Pancreas (tissue), 10 donors: ENCODE measurements around the gene CXXC4. TPM values are rescaled to one million over a fixed set of nuclear protein-coding genes. Genes with fewer than 3 reads are reported as not detected.

ENCODE experiments used
- ATAC-seq, 4 donors: fragments of 200-7000 bp; cut with Tn5 transposase; one replicate each; pipeline versions ENCODE4 v1.8.0 to v1.9.1; 2020; ENCODE audit warnings: mild to moderate bottlenecking in 4 of 4, moderate library complexity in 4 of 4
- DNase-seq, 6 donors: peaks; one replicate each; pipeline ENCODE4 v3.0.0-alpha.2; 2020
- FAIRE-seq: peaks from 2 replicates; lab custom pipeline; 2012; peaks lifted over from hg19 to GRCh38; lab: Jason Lieb, UNC
- H3K27ac ChIP-seq, 4 donors: fragments of 200-600 bp; sonication (generic); 1 replicate in 3 of 4; 2 replicates in 1 of 4; pipeline versions ENCODE4 v1.5.0 to v1.8.0; 2020
- H3K27me3 ChIP-seq, 4 donors: fragments of 200-600 bp; one replicate each; pipeline ENCODE4 v1.8.0; 2021
- H3K36me3 ChIP-seq, 3 donors: fragments of 200-600 bp; sonication (generic) in 1 of 3; one replicate each; pipeline versions ENCODE4 v1.5.0 to v1.8.0; 2020 to 2021
- H3K4me1 ChIP-seq, 3 donors: fragments of 200-600 bp; one replicate each; pipeline ENCODE4 v1.8.0; 2021
- H3K4me3 ChIP-seq, 4 donors: fragments of 200-600 bp; sonication (generic) in 2 of 4; one replicate each; pipeline versions ENCODE4 v1.5.0 to v1.8.0; 2020 to 2021
- H3K9me3 ChIP-seq, 4 donors: fragments of 200-600 bp; one replicate each; pipeline ENCODE4 v1.8.0; 2021
- WGBS, 2 donors: extraction: QIAGEN DNeasy Blood & Tissue Kit; methylation state at CpG; one replicate each; pipeline ENCODE4 v1.1.7; 2013; 5-methylcytosine and 5-hydroxymethylcytosine counted together
- intact Hi-C, 3 donors: fragments of 100-400 bp; cut with DNase I; formaldehyde crosslinking; loops; one replicate each; pipeline versions ENCODE4 v1.11.1 to v1.14.2; 2022
- polyA plus RNA-seq, 2 donors: library from polyadenylated mRNA; stranded (reverse); fragments of 200-250 nt; gene quantifications; one replicate each; pipeline ENCODE4 v1.2.3, GENCODE V29; 2013
- total RNA-seq, 6 donors: library from RNA; stranded (reverse); fragmentation: NEBNext Ultra II Directional in 4 of 6; extraction: Animal tissue kit (Norgen Biotek cat#: 25700) in 4 of 6; gene quantifications; one replicate each; pipeline versions ENCODE4 v1.2.1 to v1.2.4, GENCODE V29; 2021 to 2023
- TF ChIP-seq, protein P1 (sequence below), 4 donors: fragments of 200-600 bp; sonication (generic) in 3 of 4; IDR thresholded peaks; one replicate each; pipeline versions ENCODE4 v1.5.0 to v1.8.0; 2021; ENCODE audit warnings: antibody characterized with exemption in 4 of 4
- donor health status: healthy with polysubstance abuse.
- donor health status: DM: no; HTN: no; CAD: no; lungs with moderate emphysema.
- donor health status: DM: no; HTN: no; CAD: no.
- donor health status: control.
- donor health status: control.
- donor health status: Bipolar disorder and iron deficiency.
- donor health status: DM: yes; HTN: yes; CAD: no.
- donor health status: DM: no; HTN: no; CAD: no.
- donor health status: DM: no; HTN: no; CAD: no.
- donor health status: DM: yes; HTN: yes; CAD: no.

CXXC4 gene
- total RNA-seq (1 to 10 TPM; 1.6 to 5.9 (median 3.7) TPM), polyA plus RNA-seq (1 to 10 TPM; 1.9 to 3.5 TPM)

DNA sequence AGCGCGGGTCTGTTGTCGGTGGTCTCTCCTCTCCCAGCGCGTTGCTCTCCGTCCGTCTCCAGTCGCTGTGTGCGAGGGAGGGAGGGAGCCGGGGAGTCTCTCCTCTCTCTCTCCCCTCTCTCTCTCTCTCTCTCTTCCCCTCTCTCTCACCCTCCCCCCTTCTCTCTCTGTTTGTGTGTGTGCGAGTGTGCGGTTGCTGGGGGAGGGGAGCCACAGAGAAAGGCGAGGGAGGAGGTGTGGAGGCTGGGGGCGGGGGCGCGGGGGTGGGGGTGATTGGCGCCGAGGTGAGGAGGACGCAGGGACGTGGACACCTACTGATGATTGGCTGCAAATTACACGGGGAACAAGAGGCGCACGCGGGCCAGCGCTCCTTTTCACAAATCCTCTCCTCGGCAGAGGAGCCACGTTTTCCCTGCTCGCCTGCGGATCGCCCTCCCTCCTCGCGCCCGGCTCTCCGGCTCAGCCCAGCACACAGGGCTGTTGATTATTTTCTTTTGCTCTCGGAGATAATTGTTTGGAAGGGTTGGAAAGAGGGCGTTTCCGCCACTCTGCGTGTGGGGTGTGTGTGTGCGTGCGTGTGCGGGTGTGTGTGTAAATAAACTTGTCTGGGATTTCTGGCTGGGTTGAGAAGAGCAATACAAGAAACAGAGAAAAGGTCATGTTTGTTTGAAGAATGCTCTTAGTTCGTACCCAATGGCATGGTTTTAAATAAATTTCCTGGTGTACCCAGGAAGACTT is at the start of gene CXXC4:
Gene CXXC4, minus strand, starts transcription at position 73 of the 738 bp plus-strand sequence. CDS start 3,092 bp downstream, outside the sequence.
- DNase-seq = peak; percentile 72 to 87 (median 80)
- Histone ChIP-seq H3K4me1 (peaks cover 14 to 40% (median 22%) of the 10 kb centered on the region in 3 donors), H3K9me3 (no peaks in the 10 kb centered on the region), H3K27me3 (no peaks in the 10 kb centered on the region), H3K36me3 (no peaks in the 10 kb centered on the region), H3K4me3 (peak within 1 kb of the TSS; percentile 18 to 60 (median 32)), H3K27ac (peak within 1 kb of the TSS; percentile 54 to 92 (median 76))
- peak; percentile 60 to 79 (median 77) for ATAC-seq
- TF ChIP-seq, protein P1, sequence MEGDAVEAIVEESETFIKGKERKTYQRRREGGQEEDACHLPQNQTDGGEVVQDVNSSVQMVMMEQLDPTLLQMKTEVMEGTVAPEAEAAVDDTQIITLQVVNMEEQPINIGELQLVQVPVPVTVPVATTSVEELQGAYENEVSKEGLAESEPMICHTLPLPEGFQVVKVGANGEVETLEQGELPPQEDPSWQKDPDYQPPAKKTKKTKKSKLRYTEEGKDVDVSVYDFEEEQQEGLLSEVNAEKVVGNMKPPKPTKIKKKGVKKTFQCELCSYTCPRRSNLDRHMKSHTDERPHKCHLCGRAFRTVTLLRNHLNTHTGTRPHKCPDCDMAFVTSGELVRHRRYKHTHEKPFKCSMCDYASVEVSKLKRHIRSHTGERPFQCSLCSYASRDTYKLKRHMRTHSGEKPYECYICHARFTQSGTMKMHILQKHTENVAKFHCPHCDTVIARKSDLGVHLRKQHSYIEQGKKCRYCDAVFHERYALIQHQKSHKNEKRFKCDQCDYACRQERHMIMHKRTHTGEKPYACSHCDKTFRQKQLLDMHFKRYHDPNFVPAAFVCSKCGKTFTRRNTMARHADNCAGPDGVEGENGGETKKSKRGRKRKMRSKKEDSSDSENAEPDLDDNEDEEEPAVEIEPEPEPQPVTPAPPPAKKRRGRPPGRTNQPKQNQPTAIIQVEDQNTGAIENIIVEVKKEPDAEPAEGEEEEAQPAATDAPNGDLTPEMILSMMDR (IDR thresholded peaks at IDR 0.05) = no peak
- WGBS, 2 donors = 1 to 2% methylated on average over 30 to 41 of the region's 42 CpGs
- FAIRE-seq = no peak
- intact Hi-C loops = no loop called here

DNA sequence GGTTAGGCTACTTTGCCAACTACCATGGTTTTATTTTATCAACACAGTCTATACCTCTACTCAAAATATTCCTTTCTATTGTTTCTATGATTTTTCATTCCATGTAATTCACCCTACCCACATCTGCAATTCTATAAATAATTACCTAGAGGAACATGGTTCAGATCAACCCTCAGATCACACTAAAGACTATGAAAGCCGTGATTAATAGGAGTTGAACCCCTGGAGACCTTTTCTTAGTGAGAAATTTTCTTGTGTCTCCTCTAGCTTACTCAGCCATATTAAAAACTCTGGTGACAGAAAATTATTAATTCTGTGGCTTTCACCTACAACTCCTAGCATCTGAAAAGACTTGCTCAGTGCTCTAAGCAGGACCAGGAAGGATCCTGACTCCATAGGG is 38.5 kb upstream of the CXXC4 start:
- DNase-seq = no peak
- Histone ChIP-seq H3K27ac (no peak overlapping the region), H3K27me3 (peaks cover 0 to 4% (median 0%) of the 10 kb centered on the region in 4 donors), H3K4me1 (no peaks in the 10 kb centered on the region), H3K4me3 (no peak overlapping the region), H3K36me3 (no peaks in the 10 kb centered on the region), H3K9me3 (no peaks in the 10 kb centered on the region)
- 71 to 80% methylated on average over 1 of the region's 1 CpG for WGBS, 2 donors
- no peak for FAIRE-seq
- intact Hi-C loops = no loop called here
- ATAC-seq = no peak
- TF ChIP-seq, protein P1 (IDR thresholded peaks at IDR 0.05) = no peak

GRCh38 chr4:104532677-104533076 is 38.0 kb upstream of the CXXC4 start:
- H3K4me1 ChIP-seq = no peaks in the 10 kb centered on the region
- no peak for DNase-seq
- no peak overlapping the region for H3K4me3 ChIP-seq
- H3K27me3 ChIP-seq = peaks cover 0 to 4% (median 0%) of the 10 kb centered on the region in 4 donors
- FAIRE-seq = no peak
- no peaks in the 10 kb centered on the region for H3K36me3 ChIP-seq
- intact Hi-C loops = no loop called here
- 81 to 91% methylated on average over 2 of the region's 2 CpGs for WGBS, 2 donors
- TF ChIP-seq, protein P1 (IDR thresholded peaks at IDR 0.05) = no peak
- H3K9me3 ChIP-seq = no peaks in the 10 kb centered on the region
- no peak for ATAC-seq
- H3K27ac ChIP-seq = no peak overlapping the region

DNA sequence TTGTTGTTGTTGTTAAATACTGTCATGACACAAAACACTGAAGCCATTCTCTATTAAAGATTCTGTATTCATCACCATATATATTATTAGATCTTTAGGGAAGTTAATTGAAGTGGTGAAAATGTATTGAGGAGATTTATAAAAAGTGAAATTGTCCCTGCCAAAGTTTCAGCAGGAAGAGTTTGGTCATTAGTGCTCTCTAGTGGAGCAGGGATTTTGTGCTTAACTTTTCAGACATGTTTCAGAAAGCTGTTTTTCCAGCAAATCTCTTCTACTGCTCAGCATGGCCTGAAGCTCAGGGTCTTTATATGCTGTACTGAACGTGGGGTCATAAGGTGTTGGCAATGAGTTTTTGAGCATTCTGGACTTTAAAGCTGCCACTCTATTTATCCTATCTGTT is 36.7 kb upstream of the CXXC4 start:
- intact Hi-C loops = no loop called here
- Histone ChIP-seq H3K9me3 (no peaks in the 10 kb centered on the region), H3K27me3 (no peaks in the 10 kb centered on the region), H3K4me1 (no peaks in the 10 kb centered on the region), H3K4me3 (no peak overlapping the region), H3K27ac (no peak overlapping the region), H3K36me3 (no peaks in the 10 kb centered on the region)
- DNase-seq (no peak), ATAC-seq (peak in 3 of 4 donors; percentile 43 to 64 (median 43)), FAIRE-seq (no peak)
- TF ChIP-seq, protein P1 (IDR thresholded peaks at IDR 0.05) = no peak
- WGBS, 2 donors = 13 to 17% methylated on average over 1 of the region's 1 CpG

- no peaks in the 10 kb centered on the region for H3K9me3 ChIP-seq
- intact Hi-C loops = no loop called here
- FAIRE-seq = no peak
- H3K27me3 ChIP-seq = no peaks in the 10 kb centered on the region
- no peaks in the 10 kb centered on the region for H3K36me3 ChIP-seq
- TF ChIP-seq, protein P1 (IDR thresholded peaks at IDR 0.05) = no peak
- no peaks in the 10 kb centered on the region for H3K4me1 ChIP-seq
- DNase-seq = no peak
- no peak for ATAC-seq
- no peak overlapping the region for H3K27ac ChIP-seq
- WGBS, 2 donors = 90 to 95% methylated on average over 2 of the region's 2 CpGs
- H3K4me3 ChIP-seq = no peak overlapping the region
Measured at GRCh38 chr4:104530426-104530825, 35.7 kb upstream of the CXXC4 start.
